Stimulated activated CD4-positive, alpha-beta T cell treated with anti-CD3 and anti-CD28 coated beads, TNF-alpha, amount 100 ng/mL, for 48 hours (primary cell): ENCODE measurements around the gene OAS3.
"Not testable (repeated sequence)": the region's sequence is repeated elsewhere in the genome, so short reads cannot be mapped to it uniquely, and the experiment has no call there.

Source experiments
- DNase-seq, 3 donors: peaks; one replicate each; pipeline ENCODE4 v3.0.0-alpha.2; 2020; ENCODE audit warnings: low read depth in 3 of 3

OAS3 gene

DNA sequence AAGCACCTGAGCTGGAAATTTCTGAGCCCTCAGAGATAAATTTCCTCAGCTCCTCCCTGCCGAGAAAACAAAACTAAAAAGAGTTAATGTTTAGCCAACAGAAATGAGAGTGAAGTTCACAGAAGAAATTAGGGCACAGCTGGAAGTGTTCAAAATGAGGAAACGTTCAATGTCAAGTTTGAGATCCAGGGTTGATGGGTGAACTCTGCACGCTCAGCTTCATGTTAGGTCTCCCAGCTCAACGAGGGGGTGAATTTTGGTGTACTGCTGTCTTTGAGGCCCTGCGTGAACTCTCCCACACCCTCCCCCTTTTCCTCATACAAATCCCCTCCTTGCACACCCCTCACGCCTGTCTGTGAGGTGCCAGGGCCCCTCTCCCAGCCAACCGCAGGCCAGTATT, 13.3 kb upstream of the OAS3 start:
- no peak for DNase-seq

GRCh38 chr12:112926416-112927033, 11.7 kb upstream of the OAS3 start:
- not testable (repeated sequence) for DNase-seq

- DNase-seq: no peak
Measured at GRCh38 chr12:112927475-112927874, 10.8 kb upstream of the OAS3 start.

DNA sequence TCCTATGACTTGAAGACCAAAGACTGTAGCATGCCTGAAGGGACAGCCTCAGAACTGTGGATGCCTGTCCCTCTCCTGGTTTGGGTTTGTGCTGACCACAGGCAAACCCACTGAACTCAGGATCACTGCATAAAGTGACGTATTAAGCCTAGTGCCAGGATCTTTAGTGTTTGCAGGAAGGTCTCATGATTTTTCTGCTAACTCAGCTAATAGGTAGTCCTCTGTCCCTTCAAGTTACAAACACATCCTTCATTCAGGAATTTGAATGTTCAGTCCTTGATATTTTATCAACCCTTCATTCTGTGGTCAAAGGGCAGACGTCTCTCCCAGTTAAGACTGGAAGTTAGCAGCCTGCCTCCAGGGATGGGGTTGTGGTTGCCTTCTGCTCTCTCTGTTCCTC, 10.3 kb upstream of the OAS3 start:
- DNase-seq: no peak

DNA sequence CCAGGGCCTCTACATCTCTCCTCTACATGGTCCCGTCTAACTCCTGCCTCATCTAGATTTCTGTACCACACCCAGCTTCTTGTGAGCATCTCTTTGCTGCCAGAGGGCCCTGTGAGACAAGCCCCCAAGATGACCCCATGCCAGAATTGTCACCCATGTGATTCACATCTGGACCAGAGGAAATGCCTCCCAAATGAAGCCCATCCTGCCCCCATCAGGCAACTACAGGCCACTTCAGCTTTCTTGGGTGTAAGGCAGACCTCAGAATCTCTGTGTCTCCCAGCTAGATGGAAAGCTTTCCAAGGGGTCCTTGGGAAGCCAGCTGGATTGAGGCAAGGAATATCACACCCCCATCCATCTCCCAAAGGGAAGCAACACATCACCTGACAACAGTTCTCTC, 9.3 kb upstream of the OAS3 start:
- no peak for DNase-seq

DNA sequence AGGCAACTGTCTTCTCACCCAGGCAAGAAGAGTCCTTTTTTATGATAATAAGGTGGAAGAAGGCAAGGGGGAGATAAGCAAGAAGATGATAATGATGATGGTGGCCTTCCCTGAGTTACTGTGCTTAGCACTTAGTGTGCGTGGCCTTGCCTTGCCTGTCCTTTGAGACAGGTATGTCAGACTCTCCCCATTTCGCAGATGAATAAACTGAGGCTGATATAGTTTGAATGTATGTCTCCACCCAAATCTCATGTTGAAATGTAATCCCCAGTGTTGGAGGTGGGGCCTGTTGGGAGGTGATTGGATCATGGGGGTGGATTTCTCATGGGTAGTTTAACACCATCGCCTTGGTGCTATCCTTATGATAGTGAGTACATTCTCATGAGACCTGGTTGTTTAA, 8.6 kb upstream of the OAS3 start:
- no peak for DNase-seq

- no peak for DNase-seq
Measured at GRCh38 chr12:112930350-112930749, 7.9 kb upstream of the OAS3 start.

DNA sequence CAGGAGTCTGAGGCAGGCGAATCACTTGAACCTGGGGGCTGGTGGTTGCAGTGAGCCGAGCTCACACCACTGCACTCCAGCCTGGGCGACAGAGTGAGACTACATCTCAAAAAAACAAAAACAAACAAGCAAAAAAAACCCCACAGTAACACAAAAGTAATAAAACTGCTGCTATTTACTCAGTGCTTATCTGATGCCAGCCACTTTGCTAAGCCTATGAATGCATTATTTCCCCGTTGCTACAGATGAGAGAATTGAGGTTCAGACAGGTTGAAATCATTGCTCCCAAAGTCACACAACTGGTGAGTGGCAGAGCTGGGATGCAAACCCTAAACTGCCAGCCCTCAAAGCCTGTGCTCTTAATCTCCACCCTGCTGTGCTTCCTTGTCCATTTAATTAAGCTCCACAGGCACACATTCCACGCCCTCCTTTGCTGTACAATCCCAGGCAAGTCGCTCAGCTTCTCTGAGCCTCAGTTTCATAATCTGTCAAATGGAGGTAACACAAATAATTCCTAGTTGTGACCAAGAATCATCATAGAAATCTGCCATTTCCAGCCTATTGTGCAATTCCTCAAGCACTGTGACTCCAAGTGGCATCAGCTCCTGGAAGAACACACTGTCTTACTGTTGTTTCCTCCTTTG, 5.7 kb upstream of the OAS3 start:
- DNase-seq: no peak

GRCh38 chr12:112933129-112933505, 5.2 kb upstream of the OAS3 start:
- no peak for DNase-seq

GRCh38 chr12:112936264-112936663, 2.0 kb upstream of the OAS3 start:
- DNase-seq: no peak

- DNase-seq: no peak
Measured at GRCh38 chr12:112936927-112937326, 1.3 kb upstream of the OAS3 start.

- DNase-seq: no peak
Measured at GRCh38 chr12:112938751-112939150, 477 bp downstream of the OAS3 start.

DNA sequence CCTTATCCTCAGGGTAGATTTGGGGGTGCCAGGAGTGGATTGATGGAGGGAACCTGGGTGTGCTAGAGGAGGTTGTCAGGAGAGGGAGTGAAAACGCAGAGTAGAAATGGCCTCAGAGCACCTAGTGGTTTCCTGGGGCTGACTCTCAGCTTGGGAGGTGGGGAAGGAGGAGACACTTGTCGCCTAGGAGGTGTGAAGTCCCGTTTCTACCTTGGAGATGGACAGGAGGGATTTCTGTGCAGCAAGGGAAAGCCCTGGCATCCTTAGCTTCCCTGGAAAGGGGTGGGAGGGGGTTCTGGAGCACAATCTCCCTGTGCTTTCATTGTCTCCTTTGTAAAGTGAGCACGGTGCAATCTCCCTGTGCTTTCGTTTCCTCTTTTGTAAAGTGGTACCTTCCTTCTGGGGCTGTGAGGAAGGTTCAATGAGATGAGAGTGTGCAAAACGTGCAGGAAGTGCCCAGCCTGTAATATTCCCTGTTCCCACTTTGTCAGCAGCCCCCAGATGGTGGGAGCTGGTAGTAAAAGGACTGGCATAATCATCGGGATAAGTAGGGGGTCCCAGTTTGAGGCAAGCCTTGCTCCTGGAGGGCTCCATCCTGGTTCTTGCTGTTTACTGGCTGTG, 1.6 kb downstream of the OAS3 start:
- DNase-seq: no peak

DNA sequence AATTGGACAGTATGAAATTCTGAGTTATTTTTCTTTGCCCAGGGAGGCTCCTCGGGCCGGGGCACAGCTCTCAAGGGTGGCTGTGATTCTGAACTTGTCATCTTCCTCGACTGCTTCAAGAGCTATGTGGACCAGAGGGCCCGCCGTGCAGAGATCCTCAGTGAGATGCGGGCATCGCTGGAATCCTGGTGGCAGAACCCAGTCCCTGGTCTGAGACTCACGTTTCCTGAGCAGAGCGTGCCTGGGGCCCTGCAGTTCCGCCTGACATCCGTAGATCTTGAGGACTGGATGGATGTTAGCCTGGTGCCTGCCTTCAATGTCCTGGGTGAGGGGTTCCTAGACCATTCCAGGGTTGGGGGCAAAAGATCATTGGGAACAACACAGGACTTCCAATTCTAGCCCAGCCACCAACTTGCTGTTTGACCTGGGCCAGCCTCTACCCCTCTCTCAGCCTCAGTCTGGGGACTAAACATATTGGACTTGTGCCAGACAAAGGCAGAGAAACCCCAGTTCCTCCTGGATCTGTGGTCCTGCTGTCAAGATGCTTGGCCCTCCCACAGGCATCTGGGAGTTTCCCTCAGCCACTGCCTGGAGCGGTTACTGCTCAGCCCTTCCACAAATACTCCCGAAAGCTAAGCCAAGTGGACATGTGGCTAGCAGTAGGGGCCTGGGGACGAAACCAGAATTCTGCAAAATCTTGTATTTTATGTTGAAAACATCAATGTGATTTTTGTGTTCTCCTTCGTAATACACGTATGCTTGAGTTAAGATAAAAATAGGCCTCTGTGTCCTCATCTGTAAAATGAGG, 3.5 kb downstream of the OAS3 start:
- DNase-seq: no peak

- DNase-seq: no peak
Measured at GRCh38 chr12:112942572-112942971, 4.3 kb downstream of the OAS3 start.

DNA sequence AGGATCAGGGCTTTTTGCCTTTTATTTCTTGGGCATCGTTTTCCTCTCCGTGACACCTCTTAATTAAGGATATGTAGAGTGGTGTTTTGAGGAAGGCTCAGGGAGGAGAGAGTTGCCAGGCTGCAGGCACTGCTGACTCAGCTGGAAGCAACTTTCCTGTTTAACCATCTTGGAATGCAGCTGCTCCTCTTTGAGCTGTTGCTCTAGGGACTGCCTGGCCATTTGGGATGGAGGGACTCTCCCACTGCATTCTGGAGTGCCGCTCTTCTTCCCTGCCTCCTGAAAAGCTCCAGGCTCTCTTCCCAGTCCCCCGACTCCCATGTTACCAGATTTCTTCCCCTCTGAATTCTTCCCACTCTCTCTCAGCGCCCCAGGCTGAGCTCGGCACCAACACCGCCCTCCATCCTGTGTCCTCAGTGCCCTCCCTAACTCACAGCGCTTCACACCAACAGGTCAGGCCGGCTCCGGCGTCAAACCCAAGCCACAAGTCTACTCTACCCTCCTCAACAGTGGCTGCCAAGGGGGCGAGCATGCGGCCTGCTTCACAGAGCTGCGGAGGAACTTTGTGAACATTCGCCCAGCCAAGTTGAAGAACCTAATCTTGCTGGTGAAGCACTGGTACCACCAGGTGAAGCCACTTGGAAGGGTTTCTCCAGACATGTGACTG, 5.9 kb downstream of the OAS3 start:
- DNase-seq: no peak

DNA sequence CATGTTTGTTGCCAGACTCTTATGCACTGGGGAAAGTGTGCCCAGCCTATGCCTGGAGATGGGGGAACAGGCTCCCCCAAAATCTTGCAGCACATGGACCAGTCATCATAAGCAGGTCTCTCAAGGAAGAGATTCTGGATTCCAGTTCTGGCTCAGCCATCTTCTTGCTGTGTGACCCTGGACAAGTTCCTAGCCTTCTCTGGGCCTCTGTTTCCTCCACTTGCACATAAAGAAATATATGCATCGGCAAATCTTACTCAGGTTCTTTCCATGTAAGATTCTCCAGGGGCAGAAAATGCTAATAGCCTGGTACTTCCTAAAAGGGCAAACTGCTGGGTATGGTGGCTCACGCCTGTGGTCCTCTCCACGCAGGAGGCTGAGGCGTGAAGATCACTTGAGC, 7.2 kb downstream of the OAS3 start:
- no peak for DNase-seq

DNA sequence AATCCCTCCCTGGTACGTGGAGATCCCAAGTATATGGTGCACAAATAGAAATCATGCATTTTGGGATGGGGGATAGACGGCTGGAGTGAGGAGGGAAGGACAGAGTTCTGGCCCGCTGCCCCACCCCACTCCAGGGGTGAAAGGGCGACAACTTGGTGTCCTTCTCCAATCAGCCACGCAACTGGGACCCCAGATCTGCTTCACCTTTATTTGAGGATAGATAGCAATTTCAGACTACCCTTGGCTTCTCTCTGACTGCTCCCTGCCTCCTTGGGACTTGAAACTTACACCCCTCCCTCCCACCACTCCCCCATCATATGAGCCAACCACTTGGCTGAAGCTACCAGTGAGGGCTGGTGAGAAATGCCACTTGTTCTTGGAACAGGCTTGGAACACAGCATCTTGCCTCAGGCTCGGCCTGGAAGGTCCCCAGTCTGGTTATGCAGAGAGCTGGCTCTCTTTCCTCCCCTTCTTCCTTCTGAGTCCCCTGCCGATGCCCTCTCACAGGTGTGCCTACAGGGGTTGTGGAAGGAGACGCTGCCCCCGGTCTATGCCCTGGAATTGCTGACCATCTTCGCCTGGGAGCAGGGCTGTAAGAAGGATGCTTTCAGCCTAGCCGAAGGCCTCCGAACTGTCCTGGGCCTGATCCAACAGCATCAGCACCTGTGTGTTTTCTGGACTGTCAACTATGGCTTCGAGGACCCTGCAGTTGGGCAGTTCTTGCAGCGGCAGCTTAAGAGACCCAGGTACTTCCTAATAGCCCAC, 8.1 kb downstream of the OAS3 start:
- no peak for DNase-seq

DNA sequence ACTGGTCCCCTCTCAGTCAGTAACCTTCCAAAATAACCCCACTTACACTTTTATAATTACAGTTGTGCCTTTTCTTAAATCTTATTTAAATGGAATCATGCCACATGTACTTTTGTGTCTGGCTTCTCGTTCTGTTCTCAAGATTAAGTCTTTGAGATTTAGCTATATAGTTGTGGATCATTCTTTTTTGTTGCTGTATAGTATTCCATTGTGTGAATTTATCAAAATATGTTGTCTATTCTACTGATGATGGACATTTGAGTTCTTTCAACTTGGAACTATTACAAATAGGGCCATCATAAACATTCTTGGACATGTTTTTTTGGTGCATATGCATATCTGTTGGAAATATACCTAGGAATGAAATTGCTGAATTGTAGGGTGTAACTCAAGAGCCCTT, 9.0 kb downstream of the OAS3 start:
- DNase-seq: no peak

GRCh38 chr12:112947761-112948160, 9.5 kb downstream of the OAS3 start:
- DNase-seq: no peak

GRCh38 chr12:112948806-112949205, 10.5 kb downstream of the OAS3 start:
- DNase-seq: no peak
